HG03558 (cell line): ENCODE results near the gene USP6NL.
"Not testable (repeated sequence)": the region's sequence is repeated elsewhere in the genome, so short reads cannot be mapped to it uniquely, and the experiment has no call there.

Source experiments
- ATAC-seq: cut with Tn5 transposase; IDR thresholded peaks from one replicate; pipeline ENCODE4 v1.9.1; 2021; ENCODE audit warnings: moderate number of reproducible peaks; ENCODE audit not compliant: unreplicated experiment; ENCODE audit errors: extremely low read depth

Gene USP6NL

DNA sequence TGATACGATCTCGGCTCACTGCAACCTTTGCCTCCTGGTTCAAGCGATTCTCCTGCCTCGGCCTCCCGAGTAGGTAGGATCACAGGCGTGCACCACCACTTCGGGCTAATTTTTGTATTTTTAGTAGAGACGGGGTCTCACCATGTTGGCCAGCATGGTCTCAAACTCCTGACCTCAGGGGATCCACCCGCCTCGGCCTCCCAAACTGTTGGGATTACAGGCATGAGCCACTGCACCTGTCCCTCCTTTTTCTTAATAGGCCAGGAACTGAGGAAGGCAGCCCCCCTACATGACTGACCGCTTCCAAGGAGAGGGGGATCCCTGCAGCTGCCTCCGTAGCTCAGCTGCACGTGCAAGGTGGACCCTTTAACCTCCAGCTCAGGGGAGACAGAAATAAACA lies 175.0 kb downstream of the USP6NL start:
- ATAC-seq = not testable (repeated sequence)

DNA sequence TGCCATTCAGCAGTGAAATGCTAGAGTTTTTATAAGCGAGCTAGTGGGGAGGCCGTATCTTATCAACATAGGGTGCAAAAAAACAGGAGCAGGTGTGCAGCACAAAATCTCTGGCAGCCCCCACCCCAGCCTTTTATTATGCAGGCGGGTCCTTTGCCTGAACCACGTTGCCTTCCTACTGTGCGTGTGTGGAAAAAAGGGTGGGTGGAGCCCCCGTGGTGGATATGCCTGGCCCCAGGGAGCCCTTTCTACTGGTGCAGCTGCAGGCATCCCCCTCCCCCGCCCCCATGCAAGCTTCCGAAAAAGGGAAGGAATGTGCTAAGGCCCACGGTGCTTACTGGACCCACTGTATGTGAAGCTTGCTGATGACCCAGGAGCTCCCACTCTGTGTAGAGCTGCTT lies 175.9 kb downstream of the USP6NL start:
- no peak for ATAC-seq

DNA sequence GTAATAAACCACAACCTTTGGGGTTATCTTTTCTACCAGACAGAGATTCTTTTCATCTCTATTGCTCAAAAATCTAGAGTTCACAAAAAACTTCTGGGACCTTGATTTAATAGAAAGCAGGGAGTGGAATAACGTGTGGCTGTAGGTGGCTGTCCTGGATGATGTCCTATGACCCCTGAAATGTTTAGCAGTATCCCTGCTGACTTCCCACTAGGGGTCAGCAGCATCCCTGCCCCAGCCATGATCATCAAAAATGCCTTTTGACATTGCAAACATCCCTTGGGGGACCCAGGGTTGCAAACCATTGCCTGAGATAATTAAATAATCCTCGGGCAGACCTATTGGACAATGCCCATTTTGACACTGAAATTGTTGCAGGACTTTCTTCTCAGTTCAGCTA lies 177.1 kb downstream of the USP6NL start:
- no peak for ATAC-seq

DNA sequence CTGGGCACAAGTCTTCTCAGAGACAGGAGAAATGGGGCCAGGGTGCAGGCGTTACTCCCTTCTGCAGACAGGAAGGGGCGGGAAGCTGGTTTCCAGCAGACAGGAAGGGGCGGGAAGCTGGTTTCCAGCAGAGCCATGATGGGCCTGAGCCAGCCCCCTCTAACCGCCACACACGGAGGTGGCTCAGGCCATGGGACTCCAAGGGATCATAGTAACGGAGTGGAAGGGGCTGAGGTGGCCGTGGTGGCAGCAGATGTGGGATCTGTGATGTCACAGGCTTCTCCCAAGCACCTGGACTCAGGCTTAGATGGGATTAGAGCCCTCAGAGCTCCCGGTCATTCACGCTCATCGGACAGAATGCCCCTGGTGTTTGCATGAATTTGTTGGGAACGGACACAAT lies 177.8 kb downstream of the USP6NL start:
- ATAC-seq = no peak

- ATAC-seq = no peak
Measured at GRCh38 chr10:11431216-11431555, 180.3 kb downstream of the USP6NL start.

GRCh38 chr10:11430421-11431215 lies 180.8 kb downstream of the USP6NL start:
- no peak for ATAC-seq

DNA sequence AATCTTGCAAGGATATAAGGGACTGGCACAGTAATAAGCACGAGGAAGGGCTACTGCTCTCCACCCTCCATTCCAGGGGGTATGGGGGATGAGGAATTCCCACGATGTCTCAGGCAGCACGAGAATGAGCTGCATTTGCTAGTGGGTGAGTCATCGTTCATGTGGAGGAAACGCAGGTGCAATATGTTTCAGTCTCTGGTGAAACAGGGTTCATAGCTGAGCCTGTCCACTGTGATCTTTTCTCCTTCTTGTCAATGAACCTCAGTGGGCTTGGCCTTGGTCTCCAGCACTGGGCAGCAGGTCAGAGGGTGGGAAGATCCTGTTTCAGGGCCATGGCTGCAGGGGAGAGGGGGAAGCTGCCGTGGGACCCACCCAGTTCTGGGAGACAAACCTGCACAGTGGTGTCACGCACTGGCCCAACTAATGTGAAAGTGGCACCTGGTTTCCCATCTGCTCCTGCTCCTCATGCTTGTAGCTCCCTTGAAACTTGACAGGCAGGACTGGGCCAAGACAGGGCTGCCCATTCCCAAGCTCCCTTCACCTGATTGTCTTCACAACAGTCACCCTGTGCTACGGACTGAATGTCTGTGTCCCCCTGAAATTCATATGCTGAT lies 181.9 kb downstream of the USP6NL start:
- no peak for ATAC-seq

GRCh38 chr10:11425676-11426075 lies 185.8 kb downstream of the USP6NL start:
- ATAC-seq = no peak

GRCh38 chr10:11425296-11425610 lies 186.2 kb downstream of the USP6NL start:
- ATAC-seq = no peak

DNA sequence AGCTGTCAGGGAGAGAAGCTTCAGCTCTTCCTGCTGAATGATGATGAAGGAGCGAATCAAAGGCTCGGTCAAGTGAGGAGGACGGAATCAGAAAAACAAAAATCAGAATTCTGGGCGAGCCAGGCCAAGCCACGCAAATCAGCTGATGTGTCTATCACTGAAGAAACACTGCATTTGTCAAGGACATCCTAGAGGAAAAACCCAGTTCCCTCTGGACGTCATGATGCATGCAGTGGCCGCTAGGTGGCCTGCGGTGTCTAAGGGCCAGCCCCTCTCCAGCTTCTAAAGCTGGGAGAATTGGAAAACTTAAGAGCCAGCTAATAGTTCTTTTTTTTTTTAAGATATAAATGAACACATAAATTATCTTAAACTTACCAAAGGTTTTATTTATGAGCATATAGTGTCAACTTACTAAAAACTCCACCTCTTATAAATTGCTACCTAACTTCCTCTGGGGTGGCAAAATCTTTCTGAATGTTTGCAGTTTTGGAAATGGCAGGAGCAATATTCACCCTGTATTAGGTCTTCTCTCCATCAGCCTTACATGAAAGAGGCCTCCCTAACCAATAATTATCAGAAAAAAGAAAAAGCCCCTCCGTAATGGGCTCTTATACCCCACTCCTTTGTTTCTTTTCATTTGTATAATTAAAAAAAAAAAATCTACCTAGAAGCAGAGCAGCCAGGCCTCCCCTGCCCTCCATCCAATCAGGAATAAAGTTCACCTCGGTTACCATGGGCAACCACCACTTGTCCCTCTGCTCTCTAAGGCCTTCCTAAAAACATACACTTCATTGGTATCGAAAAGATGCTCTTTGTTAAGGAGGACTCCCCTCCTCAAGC lies 186.8 kb downstream of the USP6NL start:
- ATAC-seq = no peak

DNA sequence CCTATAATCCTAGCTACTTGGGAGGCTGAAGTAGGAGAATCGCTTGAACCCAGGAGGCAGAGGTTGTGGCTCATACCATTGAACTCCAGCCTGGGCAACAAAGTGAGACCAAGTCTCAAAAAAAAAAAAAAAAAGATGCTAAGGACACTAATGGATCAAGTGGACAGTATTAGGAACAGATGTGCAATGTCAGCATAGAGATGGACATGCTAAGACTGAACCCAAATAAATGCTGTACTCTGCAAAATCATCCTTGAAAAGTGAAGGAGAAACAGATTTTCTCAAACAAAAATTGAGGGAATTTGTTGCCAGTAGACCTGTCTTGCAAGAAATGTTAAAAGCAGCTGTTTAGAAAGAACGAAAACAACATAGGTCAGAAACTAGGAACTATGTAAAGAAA lies 194.5 kb downstream of the USP6NL start:
- ATAC-seq = no peak

DNA sequence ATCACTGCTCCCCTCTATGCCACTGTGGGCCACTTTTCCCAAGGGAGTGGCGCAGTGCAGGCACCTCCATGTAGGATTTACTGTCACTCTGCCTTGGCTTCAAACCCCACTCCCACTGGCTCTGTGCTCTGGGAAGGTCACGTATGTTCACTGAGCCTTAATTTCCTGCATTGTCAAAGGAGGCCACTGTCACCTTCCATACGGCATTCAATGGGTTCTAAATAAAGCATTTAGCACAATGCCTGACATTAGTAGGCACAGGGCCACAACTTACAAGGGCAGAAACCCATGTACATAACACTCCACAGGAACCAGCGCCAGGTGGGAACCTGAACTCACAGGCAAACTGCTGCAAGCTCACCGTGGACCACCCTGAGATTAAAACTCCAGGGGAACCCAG lies 196.4 kb downstream of the USP6NL start:
- no peak for ATAC-seq

DNA sequence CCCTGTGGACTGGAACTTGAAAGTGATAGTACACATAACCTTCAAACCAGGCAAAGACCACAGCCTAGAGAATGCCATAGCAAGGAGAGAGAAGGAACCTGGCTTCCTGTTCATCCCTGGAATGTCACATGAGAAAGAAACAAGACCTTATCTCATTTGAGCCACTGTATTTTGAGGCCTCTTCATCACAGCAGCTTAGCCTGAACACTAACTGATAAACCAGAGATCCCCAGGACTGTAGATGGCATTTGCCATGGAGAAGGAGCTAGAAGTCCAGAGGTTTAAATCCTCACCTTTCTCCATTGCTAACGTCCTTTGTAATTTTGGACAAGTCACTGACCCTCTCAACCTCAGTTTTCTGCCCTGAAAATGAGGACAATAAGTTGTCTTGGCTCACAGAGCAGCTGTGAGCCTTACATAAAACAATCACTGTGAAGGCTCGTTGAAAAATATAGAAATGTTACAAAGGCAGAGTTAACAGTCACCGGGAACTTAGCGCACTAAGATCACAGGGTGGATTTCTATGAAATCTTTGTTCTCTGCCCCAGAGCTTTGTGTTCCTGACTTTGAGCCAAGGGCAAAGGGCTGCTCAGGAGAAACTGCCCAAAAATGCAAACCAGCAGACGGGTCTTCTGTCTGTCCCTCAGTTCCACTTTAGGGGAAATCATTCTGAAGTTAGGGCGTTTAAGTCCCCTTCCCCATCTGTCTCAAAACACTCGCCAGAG lies 197.0 kb downstream of the USP6NL start:
- ATAC-seq = no peak

DNA sequence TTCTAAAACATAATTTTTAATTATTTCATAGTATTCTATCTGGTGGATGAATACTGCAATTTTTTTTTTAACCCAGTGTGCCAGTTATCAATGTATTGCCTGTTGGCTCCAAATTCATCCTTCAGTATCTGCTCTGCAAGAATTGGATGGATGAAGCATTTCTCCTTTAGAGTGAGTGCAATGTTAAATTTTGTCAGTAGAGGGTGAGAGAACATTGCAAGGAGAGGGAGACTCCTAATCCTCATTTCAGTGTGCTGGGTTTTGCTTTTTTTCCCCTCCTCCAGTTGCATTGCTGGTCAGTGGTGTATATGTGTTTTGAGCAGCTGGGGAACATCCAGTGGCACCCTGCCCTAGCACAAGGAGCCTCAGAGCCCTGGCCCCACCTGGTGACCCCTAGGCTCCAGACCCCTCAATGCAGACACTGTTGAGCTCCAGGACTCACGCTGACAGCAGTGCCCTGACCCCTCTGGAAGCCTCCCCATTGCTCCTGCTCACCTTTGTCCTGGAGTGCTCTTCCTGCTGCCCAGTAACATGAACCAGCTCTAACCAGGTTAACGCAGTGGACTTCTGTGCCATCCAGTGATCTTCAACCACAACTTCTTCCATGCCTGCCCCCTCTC lies 199.4 kb downstream of the USP6NL start:
- ATAC-seq = no peak

GRCh38 chr10:11409357-11409756 lies 202.1 kb downstream of the USP6NL start:
- ATAC-seq = no peak

GRCh38 chr10:11407939-11408338 lies 203.5 kb downstream of the USP6NL start:
- ATAC-seq = no peak

DNA sequence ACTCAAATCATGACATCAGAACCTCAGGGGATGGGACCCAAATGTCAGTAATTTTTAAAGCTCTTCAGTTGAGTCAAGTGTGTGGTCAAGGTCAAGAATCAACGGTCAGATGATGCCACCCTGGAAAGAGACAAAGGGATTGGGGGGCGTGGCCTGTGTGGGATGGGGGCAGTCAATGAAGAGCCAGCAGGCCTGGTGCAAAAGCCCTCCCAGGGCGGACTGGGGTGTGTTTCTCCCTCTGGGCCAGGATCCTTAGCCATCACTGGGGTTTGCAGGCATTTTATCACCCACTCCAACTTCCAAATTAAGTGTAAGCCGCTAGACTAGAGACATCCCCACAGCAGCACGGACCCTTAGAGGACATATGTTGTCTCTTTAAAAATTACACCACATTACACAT lies 204.7 kb downstream of the USP6NL start:
- no peak for ATAC-seq

DNA sequence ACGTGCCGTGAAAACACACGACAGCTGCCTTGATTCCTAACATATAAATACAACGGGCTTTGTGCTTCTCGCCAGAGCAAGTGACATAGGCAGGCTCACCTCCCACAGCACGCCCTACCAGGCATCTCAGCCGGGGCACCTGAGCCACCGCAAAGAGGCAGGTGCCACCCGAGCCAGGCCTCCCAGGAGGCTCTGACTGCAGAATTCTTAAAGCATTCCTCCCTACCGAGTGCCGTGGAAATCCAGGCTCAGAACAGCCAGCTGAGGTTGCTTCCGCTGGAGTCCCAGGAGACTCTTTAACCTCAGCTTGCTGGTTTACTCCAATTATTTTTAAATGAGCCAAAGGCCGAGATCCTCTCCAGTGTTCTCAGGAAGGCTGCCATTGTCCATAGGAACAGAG lies 206.5 kb downstream of the USP6NL start:
- ATAC-seq = no peak
